ENCODE measurements around the gene LY6G5B.

DNA sequence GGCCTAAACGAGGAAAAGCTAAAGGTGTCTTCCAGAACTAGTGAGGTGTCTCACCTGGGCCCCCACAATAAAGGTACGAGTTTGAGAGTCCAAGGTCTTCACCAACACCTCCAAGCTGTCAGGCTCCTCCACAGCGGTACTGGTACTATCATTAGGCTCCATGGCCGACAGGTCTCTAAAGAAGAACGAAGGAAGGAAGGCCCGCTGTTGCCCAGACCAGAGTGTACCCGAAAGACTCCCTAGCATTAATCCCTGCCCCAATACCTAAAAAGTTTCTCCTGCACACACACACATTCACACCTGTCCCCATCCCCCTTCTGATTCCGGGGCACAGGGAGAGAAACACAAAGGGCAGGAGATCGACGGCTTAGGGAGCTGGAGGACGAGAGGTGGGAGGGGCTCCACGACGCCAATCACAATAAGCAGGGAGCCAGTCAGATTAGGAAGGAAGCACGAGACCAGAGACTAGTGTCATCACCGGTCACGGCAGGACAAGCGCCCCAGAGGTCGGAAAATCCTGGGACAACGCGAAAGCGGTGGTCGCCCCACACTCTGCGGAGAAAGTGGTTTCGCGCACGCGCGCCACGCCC, 18.1 kb upstream of the LY6G5B start:
- TF ChIP-seq, protein P1, sequence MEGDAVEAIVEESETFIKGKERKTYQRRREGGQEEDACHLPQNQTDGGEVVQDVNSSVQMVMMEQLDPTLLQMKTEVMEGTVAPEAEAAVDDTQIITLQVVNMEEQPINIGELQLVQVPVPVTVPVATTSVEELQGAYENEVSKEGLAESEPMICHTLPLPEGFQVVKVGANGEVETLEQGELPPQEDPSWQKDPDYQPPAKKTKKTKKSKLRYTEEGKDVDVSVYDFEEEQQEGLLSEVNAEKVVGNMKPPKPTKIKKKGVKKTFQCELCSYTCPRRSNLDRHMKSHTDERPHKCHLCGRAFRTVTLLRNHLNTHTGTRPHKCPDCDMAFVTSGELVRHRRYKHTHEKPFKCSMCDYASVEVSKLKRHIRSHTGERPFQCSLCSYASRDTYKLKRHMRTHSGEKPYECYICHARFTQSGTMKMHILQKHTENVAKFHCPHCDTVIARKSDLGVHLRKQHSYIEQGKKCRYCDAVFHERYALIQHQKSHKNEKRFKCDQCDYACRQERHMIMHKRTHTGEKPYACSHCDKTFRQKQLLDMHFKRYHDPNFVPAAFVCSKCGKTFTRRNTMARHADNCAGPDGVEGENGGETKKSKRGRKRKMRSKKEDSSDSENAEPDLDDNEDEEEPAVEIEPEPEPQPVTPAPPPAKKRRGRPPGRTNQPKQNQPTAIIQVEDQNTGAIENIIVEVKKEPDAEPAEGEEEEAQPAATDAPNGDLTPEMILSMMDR (IDR thresholded peaks at IDR 0.05), result no peak
- no peak for TF ChIP-seq POLR2A (IDR thresholded peaks at IDR 0.05)
